ENCODE measurements around the gene PPOX. TPM values are rescaled to one million over a fixed set of nuclear protein-coding genes. Genes with fewer than 3 reads are reported as not detected.

The PPOX gene
- total and polyA plus RNA-seq, 9 donors: 20.1 to 37.9 (median 24.2) TPM

GRCh38 chr1:161140755-161141400, 25.3 kb upstream of the PPOX start:
- Histone ChIP-seq H3K4me1 (ENCODE audit: insufficient read depth) (no peaks in the 10 kb centered on the region), H3K36me3 (no peaks in the 10 kb centered on the region), H3K27ac (no peak overlapping the region), H3K27me3 (no peaks in the 10 kb centered on the region), H3K4me3 (no peak overlapping the region), H3K9me3 (no peaks in the 10 kb centered on the region)
- WGBS, 3 donors: 89 to 94% (median 91%) methylated on average over 29 of the region's 29 CpGs
- intact Hi-C loops (cut with DNase I): no loop called here
- TF ChIP-seq, protein P1, sequence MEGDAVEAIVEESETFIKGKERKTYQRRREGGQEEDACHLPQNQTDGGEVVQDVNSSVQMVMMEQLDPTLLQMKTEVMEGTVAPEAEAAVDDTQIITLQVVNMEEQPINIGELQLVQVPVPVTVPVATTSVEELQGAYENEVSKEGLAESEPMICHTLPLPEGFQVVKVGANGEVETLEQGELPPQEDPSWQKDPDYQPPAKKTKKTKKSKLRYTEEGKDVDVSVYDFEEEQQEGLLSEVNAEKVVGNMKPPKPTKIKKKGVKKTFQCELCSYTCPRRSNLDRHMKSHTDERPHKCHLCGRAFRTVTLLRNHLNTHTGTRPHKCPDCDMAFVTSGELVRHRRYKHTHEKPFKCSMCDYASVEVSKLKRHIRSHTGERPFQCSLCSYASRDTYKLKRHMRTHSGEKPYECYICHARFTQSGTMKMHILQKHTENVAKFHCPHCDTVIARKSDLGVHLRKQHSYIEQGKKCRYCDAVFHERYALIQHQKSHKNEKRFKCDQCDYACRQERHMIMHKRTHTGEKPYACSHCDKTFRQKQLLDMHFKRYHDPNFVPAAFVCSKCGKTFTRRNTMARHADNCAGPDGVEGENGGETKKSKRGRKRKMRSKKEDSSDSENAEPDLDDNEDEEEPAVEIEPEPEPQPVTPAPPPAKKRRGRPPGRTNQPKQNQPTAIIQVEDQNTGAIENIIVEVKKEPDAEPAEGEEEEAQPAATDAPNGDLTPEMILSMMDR (IDR thresholded peaks at IDR 0.05): no peak
- TF ChIP-seq POLR2A (IDR thresholded peaks at IDR 0.05) (no peak), EP300 (IDR thresholded peaks at IDR 0.05) (no peak)
- no peak for DNase-seq

GRCh38 chr1:161145832-161146231, 20.4 kb upstream of the PPOX start:
- TF ChIP-seq POLR2A (IDR thresholded peaks at IDR 0.05) (no peak), EP300 (IDR thresholded peaks at IDR 0.05) (no peak)
- TF ChIP-seq, protein P1 (IDR thresholded peaks at IDR 0.05): no peak
- no peaks in the 10 kb centered on the region for H3K36me3 ChIP-seq
- no peaks in the 10 kb centered on the region for H3K9me3 ChIP-seq
- no peaks in the 10 kb centered on the region for H3K4me1 ChIP-seq (ENCODE audit: insufficient read depth)
- no peak overlapping the region for H3K27ac ChIP-seq
- no peaks in the 10 kb centered on the region for H3K27me3 ChIP-seq
- WGBS, 3 donors: 72 to 79% (median 78%) methylated on average over 3 of the region's 3 CpGs
- DNase-seq: no peak
- no peak overlapping the region for H3K4me3 ChIP-seq
- intact Hi-C loops (cut with DNase I): no loop called here

DNA sequence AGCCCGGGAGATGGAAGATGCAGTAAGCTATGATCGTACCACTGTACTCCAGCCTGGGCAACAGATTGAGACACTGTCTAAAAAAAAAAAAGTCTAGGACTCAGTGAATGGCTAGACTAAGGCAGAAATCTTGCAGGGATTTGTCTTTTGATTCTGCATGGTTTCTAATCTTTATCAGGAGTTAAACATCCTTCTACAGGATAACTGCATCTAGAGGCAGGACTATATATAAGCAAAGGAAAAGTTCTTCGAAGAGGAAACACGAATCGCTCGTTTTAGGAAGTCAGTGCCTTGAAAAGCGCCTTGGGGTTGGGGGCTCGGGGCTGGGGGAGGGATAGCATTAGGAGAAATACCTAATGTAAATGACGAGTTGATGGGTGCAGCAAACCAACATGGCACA, 13.1 kb upstream of the PPOX start:
- DNase-seq: no peak
- H3K27me3 ChIP-seq: no peaks in the 10 kb centered on the region
- WGBS, 3 donors: 16 to 19% (median 18%) methylated on average over 9 of the region's 9 CpGs
- no peaks in the 10 kb centered on the region for H3K36me3 ChIP-seq
- TF ChIP-seq, protein P1 (IDR thresholded peaks at IDR 0.05): no peak
- TF ChIP-seq EP300 (IDR thresholded peaks at IDR 0.05): no peak
- no peak for TF ChIP-seq POLR2A (IDR thresholded peaks at IDR 0.05)
- H3K27ac ChIP-seq: peak overlapping the region in 1 of 2 donors; percentile 91
- peak overlapping the region; percentile 61 for H3K4me3 ChIP-seq
- peaks cover 6% of the 10 kb centered on the region for H3K4me1 ChIP-seq (ENCODE audit: insufficient read depth)
- intact Hi-C loops (cut with DNase I): loop anchor here in 1 of 4 donors (10.0 kb wide), 1 partner anchor 868 kb away; the partner anchor contains the start of gene PEX19
- no peaks in the 10 kb centered on the region for H3K9me3 ChIP-seq

GRCh38 chr1:161153682-161154337, 12.4 kb upstream of the PPOX start, which contains the start of gene UFC1:
Gene UFC1 (plus strand): TSS chr1:161153978. CDS start chr1:161153998, 20 bp downstream.
- Histone ChIP-seq H3K27ac (peak within 1 kb of the TSS; percentile 67 to 91), H3K4me1 (ENCODE audit: insufficient read depth) (peaks cover 6% of the 10 kb centered on the region), H3K36me3 (no peaks in the 10 kb centered on the region), H3K27me3 (no peaks in the 10 kb centered on the region), H3K9me3 (no peaks in the 10 kb centered on the region), H3K4me3 (peak within 1 kb of the TSS; percentile 61)
- intact Hi-C loops (cut with DNase I): loop anchor here in 1 of 4 donors (10.0 kb wide), 1 partner anchor 869 kb away; the partner anchor contains the start of gene PEX19
- TF ChIP-seq EP300 (IDR thresholded peaks at IDR 0.05) (no peak), POLR2A (IDR thresholded peaks at IDR 0.05) (peak; percentile 27)
- TF ChIP-seq, protein P1 (IDR thresholded peaks at IDR 0.05): peak in 1 of 3 donors; percentile 5
- WGBS, 3 donors: 0 to 1% (median 0%) methylated on average over 33 of the region's 33 CpGs
- peak; percentile 73 to 84 (median 77) for DNase-seq

All from ovary (tissue), 9 donors.